ENCODE results near the gene MINDY4B.

MINDY4B gene

DNA sequence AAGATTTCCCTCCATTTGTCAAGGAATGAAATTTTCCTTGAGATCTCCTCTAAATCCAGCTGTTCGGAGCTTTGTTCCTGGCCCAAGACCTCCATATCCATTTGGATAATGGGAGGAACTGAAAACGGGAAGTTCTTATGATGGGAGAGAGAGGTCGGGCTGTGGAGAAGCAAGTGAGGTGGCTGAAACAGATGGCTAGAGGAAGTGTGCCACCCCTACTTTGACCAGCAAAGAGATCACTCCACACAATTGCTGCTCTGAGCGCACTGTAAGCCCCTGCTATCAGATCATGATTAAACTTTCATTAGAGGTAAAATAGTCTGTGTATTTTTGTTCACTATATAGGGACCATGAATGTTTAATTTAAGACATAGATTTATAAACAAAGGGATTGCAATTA is at the start of gene MINDY4B:
Gene MINDY4B, minus strand, starts transcription at position 101 of the 400 bp plus-strand sequence. Its CDS starts 0 bp downstream, at position 101.
- intact Hi-C loops (cut with DNase I) = no loop called here
- no peak for DNase-seq

DNA sequence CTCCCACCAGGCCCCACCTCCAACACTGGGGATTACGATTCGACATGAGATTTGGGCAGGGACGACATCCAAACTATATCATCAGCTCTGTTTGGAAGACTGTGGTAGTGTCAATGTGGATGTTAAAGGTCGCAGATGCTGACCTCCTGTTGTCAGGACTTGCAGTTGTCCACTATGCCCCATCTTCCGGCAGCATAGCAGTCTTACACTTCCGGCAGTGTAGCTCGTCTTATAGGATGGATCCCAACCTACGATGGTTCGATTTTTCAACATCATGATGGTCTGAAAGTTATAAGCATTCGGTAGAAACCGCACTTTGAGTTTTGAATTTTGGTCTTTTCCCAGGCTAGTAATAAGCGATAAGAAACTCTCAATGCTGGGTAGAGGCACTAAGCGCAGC is 46.7 kb upstream of the MINDY4B start:
- DNase-seq = no peak
- intact Hi-C loops (cut with DNase I) = no loop called here

DNA sequence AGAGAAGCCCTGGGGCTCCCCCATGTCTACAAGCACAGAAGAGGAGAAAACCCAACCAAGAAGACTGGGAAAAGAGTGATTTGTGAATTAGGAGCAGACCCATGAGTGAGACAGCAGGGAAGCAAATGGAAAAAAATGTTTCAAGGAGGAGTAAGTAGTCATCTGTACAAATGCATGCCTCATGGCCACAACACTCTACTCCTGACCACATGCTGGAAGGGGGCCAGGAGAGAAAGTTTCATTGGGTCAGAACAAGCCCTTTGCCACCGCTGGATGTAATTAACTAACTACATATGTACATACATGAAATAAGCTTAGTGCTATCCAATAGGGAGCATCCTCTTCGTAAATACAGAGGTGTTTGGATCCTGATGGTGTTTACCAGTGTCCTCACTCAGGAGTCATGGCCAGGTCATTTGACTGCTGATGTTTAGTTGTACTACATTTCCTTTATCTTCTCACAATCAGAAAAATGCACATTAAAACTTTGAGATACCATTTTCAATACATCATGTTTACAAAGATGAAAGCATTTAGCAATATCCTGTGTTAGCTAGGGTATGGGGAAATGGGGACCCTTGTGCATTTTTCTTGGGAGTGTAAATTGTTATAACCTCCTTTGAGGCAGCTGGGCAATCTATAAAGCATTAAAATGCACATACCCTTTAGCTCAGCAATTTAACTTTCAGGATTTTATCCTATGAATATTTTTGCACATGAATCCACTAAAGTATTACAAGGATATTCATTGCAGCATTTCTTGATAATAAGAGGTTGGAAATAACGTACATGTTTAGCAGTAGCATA is 40.2 kb upstream of the MINDY4B start:
- intact Hi-C loops (cut with DNase I) = no loop called here
- no peak for DNase-seq

DNA sequence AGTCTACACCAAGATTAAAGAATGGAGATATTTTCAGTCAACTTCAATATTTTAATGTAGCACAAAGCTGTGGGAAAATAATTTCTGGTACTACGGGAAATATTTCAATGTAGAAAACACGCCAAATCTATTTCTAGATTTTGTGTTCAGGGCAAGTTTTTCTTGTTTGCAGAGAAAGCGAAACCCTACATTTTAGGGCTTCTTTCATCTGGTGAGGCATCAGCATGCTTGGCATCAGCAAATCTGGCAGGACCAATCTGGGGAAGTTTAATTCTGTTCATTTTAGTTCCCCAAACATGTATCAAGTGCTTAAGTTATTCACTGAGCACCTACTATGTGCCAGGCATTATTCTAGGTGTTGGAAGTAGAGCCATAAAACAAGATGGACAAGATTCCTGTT is 37.0 kb upstream of the MINDY4B start:
- DNase-seq = no peak
- intact Hi-C loops (cut with DNase I) = no loop called here

DNA sequence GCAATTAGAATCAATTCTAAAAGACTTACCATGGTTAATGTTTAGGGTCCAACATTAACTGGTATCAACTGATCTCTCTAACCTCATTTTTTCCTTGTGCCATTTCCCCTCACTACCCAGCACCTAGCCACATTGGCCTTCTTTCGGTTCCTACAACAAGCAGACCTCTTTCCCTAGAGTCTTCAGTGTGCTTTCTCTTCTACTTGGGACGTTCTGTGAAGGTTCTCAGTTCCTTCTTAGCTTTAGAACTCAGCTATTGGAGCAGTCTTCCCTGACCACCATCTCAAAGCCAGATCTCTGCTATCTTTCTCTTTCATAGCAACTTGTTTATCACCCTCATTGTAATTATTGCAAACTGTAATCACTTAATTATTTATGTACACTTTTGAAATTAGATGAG is 31.5 kb upstream of the MINDY4B start:
- DNase-seq = no peak
- intact Hi-C loops (cut with DNase I) = no loop called here

DNA sequence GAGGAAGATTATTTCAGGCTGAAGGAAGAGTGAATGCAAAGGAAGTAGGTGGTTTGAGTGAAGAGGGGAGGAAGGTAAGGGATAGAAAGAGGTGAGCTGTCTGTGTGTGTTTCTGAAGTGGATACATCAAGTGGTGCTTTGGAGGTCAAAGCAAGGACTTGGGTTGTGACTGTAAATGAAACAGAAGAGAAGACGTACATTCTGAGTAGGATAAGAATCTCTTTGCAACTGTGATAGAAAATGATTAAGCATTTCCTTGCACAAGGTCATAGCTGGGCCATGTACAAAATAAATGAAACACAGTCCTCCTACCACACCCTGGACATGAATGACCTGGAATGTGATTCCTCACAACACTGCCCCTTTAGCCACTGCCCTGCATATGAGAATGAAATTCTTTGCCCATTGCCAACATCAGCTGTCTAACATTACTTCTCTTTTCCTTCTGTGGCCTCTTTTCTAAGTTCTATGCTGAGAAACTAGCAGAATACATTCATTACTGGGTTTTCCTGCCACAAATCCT is 28.3 kb upstream of the MINDY4B start:
- intact Hi-C loops (cut with DNase I) = no loop called here
- DNase-seq = no peak

DNA sequence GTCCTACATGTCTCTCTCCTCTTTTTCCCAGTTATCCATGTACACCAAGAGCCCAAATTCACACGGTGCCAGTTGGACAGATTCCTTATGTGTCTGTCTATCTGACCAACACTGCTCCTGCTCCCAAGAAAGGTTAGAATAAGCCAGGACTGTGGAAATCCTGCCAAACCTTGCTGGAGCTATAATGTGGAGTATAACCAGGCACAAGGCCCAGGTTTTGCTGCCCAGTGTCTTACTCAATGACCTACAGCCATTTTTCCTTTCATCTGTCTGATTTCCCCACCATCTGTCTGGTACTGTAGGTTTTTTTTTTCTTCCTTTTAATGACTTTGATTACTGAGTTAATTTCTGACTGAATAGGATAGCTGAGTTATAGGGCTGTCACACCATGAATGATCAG is 26.5 kb upstream of the MINDY4B start:
- DNase-seq = no peak
- intact Hi-C loops (cut with DNase I) = no loop called here

DNA sequence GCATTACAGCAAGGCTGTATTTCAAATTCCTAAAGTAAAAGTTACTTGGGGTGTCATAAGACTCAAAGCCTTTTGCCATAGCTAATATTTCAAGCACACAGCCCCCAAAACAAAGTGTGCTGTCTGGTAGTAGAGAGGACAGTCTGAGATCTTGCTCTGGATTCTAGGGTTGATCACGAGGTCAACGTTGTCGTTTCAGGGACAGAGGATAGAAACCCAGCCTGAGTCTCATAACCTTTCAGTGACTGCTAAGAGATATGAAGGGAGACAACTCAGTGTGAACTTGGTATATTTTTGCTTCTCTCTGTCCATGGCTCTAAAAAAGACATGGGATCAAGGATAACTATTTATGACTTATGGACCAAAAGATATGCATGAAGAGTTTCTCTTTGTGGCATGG is 25.6 kb upstream of the MINDY4B start:
- intact Hi-C loops (cut with DNase I) = no loop called here
- DNase-seq = no peak

DNA sequence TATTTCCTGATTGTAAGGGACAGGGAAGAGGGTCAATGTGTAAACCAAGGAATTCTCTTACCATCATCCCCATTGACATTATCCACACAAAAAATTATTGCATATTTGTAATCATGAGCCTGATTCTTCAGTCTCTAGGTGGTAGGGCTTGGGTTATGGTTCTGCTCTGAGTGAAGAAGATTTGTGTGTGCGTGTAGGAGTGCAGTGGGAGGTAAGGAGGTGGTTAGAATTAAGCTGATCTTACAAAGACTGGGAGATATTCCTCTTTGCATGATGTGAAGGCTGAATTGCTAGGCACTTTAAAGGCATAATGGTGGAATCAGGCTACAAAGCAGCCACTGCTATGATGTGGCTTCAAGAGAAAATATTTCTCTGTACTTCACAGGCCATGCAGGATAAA is 23.0 kb upstream of the MINDY4B start:
- intact Hi-C loops (cut with DNase I) = loop anchor here (10.0 kb wide), 1 partner anchor 217 kb away; no protein-coding TSS in a partner anchor
- no peak for DNase-seq

DNA sequence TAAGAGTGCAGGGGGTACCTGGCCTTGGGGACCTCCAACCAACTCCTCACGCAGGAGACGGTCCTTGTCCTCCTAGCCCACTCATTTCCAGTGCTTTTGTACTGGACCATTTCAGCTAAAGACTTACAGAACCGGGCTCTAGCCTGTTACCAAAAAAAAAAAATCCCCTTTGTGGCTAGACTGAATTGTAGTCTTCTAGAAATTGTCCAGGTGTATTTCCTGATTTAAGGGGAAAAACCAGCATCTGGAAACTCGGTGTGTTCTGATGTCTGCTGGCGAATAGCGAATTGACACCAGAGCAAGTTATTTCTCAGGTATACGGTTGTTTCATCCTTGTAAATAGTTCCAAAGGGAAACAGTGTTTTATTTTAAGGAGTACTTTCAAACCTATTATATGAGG is 21.1 kb upstream of the MINDY4B start:
- intact Hi-C loops (cut with DNase I) = loop anchor here (10.0 kb wide), 1 partner anchor 218 kb away; no protein-coding TSS in a partner anchor
- no peak for DNase-seq

DNA sequence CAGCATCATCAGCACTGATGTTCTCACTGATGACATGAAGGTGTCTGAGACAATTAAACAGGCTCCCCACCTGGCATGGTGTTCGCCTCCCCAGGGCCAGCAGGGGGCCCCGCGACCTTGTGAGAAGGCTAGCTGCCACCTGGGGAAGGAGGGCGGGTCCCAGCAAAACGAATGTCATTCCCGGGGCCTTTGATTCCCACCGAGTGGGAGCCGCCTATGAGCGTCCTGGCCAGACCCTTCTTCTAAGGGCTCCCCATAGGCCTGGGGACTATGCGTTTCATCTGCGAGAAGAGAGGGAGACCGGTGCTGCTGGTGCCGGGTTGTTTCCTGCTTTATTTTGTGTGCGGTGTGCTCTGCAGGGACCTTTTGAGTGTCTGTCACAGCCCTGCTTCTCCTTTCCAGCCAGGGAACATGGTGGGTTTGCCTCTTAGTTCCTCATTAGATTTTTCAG is 20.5 kb upstream of the MINDY4B start:
- DNase-seq = peak in 7 of 10 donors; percentile 13 to 86 (median 32)

DNA sequence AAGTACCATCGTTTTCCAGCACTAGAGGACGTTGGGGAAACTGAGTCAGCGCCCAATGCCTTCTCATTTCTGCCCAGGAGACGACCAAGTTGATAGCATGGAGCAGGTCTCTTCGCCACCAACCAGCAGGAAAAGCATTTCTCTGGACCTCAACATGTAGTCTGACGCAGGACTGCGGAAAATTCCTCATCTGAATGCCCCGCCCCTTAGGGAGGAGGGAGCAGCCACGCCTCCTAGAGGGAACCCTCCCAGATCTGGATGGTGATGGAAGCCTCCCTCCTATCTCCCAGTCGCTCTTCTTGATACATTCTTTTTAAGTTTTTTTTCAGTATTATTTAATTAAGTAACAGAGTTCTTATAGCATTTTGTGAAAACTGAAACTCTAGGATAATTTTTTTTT is 17.4 kb upstream of the MINDY4B start:
- no peak for DNase-seq
- intact Hi-C loops (cut with DNase I) = loop anchor here (10.0 kb wide), 1 partner anchor 222 kb away; no protein-coding TSS in a partner anchor

More for the DNA sequence above, 20.5 kb upstream of the MINDY4B start:
- intact Hi-C loops (cut with DNase I) = loop anchor here (10.0 kb wide), 1 partner anchor 219 kb away; no protein-coding TSS in a partner anchor

DNA sequence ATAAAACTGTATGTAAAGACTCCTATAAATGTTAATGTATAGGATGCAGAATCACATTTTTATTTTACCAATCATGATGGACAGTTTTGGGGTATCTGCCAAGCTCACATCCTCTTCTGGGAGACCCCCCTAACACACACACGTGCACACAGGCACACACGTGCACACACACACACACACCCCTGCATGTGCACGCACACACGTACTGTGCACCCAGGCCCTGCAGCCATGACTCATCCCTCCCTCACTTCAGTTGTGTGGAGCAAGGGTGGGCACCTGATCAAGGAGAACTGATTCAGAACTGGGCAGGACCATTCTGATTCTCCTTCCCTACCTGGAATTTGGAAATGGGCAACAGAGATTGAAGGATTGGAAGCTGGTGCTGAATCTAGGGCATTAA is 16.0 kb upstream of the MINDY4B start:
- intact Hi-C loops (cut with DNase I) = loop anchor here (10.0 kb wide), 1 partner anchor 224 kb away; no protein-coding TSS in a partner anchor
- DNase-seq = no peak

DNA sequence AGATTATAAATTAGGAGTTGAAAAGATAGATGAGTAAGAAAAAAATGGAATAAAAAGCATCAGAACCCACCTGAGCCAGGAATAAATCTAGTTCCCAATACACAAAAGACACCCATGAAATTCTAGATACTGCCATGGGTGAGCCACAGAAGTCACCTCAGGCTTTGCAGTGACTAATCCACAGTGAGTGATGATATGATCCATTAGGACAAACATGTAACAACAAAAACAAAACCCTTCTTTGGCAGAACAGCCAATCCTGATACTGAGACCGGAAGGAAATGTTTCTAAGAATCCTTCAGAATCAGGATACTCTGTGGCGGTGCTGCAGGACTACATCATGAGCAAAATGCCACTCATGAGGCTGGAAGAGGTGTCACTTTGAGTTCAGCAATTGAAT is 15.0 kb upstream of the MINDY4B start:
- intact Hi-C loops (cut with DNase I) = loop anchor here (10.0 kb wide), 1 partner anchor 225 kb away; no protein-coding TSS in a partner anchor
- DNase-seq = no peak

DNA sequence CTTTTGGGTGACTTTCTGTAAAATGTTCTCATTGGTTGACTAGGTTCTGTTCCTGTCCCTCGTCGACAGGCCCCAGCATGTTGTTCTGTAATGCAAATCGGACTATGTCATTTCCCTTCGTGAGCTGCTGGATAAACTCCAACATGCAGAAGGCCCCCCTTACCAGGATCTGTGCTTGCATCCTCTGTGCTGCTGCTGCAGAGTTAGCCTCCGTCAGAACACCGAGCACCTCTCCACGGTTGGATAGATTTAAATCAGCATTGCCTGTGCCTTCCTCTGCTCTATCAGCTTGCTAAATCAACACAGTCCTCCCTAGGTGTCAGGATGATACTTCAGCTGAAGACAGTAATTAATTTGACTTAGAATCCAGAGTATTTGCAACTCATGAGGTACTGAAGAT is 12.7 kb upstream of the MINDY4B start:
- intact Hi-C loops (cut with DNase I) = no loop called here
- no peak for DNase-seq

DNA sequence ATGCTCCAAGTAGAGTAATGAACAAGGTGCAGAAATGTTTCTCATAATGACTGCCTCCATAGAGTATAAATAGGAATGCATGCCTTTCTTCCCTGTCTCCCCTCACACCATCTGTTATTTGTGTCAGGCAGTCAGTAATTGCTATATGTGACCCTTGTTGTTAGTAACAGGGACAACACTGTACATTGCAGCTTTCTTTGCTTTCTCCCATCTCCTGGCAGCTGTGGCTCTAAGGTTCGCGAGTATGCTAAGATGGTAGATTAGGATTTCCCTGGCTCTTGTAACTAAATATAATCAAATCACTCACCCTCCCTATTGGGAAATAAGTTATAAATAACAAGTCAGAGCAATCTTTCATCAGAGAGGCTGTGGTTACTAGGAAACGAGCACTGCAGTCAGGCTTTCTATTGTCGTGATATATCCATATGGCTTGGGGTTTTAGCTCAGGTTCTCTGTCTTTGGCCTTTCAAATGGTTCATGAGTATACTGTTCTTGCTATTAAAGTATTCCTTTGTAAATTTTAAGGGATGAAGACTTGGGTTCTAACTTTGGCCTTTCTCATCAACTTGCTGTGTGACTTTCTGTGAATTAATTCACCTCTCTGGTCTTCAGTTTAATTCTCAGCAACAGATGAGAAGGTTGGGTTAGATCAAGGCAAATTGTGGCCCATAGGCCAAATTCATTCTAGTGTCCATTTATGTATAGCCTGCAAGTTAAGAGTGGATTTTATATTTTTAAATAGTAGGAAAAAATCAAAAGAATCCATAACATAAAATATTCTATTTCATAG is 8.1 kb upstream of the MINDY4B start:
- DNase-seq = no peak
- intact Hi-C loops (cut with DNase I) = no loop called here

DNA sequence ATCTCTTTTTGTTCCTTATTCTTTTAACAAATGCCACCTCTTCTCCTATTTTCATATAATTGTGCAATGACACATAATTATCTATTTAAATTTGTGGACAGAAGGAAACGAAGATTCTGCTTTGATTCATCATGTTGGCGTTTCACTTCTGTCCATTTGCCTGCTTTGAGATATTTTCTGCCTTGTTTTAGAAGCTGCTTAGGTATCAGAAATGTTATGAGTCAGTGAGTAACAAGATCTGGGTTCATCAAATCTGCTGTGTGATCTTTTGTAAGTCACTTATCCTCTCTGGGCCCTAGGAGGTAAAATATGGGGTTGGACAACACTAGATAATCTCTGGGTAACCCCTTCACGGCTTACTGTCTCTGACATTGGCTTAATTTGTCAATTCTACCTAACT is 7.3 kb upstream of the MINDY4B start:
- intact Hi-C loops (cut with DNase I) = no loop called here
- DNase-seq = no peak

DNA sequence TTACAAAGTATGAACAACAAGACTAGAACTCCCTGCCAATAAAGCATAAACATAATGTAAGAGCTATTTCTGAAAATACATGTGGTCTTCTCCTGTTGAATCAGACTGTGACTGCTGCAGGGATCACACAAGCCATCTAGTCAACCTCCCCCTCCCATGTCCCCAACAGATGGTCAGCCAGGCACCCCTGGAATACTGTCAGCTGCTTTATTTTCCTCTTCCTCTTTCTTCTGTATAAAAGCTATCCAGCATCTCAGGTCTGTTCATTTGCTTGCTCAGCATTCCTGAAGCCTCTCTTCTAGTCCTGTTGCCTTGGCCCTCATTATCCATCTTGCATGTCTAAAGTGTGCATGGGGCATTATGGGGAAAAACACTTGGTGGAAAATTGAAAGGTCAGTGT is 6.5 kb upstream of the MINDY4B start:
- DNase-seq = no peak
- intact Hi-C loops (cut with DNase I) = no loop called here

DNA sequence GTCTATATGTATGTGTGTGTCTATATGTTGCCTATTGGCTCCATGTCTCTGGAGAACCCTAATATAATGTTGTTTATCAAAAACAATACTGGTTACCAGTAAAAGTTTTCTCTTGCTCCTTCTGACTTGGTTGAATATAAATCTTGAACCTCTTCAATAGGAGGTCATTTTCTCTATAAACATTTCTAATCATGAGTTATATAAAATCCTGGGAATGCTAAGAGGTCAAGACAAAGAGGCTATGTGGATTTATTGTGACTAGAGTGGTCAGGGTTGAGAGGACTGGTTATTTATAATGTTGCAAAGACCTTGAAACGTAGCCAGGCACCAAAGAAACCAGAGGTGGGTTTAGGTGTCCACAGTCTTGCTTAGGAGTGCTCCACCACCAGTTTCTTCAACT is 1.2 kb upstream of the MINDY4B start:
- intact Hi-C loops (cut with DNase I) = no loop called here
- DNase-seq = no peak

DNA sequence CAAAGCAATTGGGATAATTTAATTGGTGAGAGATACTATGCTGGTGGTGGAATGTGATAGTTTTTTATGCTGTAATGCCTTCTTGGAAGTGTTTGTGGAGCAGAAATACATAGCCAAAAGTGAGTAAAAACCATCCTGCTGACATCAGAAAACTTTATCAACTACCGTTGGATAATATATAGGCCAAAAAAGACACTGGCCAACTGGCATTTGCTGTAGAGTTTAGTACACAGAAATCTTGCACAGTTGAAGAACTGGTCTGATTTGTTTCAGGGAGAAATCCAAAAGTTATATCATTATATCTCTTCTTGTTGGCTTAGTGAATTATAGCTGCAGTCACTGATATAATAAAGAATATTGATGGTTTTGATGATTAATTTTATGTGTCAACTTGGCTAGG is 507 bp upstream of the MINDY4B start:
- DNase-seq = no peak
- intact Hi-C loops (cut with DNase I) = no loop called here

DNA sequence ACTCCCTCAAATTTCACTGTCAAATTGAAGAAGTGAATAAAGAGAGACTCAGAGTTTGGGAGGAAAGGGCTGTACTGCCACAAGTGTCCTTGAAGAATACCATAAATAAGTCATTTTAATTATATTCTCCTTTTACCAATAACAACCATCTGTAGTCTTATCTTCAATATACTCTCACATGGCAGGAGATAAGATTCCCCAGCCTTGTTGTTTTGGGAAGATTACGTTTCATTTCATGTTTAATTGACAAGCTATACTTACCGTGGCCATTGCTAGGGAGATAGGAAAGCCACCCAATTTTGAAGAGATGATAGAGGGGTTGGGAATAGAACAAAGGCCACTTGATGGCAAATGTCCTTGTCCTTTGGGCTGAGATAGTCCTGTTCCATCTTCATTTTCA is 2.3 kb downstream of the MINDY4B start:
- intact Hi-C loops (cut with DNase I) = no loop called here
- DNase-seq = no peak

All from posterior cingulate gyrus (tissue), 11 donors.